K562 (cell line): Measurements from ENCODE around the gene GNG14.

Experiments used
- BACH1 ChIP-seq: fragments of 200-800 bp; sonication (Bioruptor generic); IDR thresholded peaks from 2 replicates; pipeline ENCODE4 v1.6.1; 2016; ENCODE audit warnings: missing genetic modification characterization, missing compliant biosample characterization
- EP300 ChIP-seq: IDR thresholded peaks from 2 replicates; pipeline ENCODE4 v1.6.1; 2012; ENCODE audit warnings: low read length, improper control_type of control experiment
- KAT8 ChIP-seq: fragments of 450-650 bp; IDR thresholded peaks from 2 replicates; pipeline ENCODE4 v1.6.1; 2016; ENCODE audit warnings: low read depth, mild to moderate bottlenecking
- MXI1 ChIP-seq: IDR thresholded peaks from 2 replicates; pipeline ENCODE4 v1.6.1; 2011; ENCODE audit warnings: low read depth, mild to moderate bottlenecking, improper control_type of control experiment, low read length
- MYC ChIP-seq, 2 experiments: fragments of 250-450 bp in 1 of 2; sonication (Bioruptor Pico) in 1 of 2; IDR thresholded peaks; 2 replicates each; pipeline versions ENCODE4 v1.5.1 to v1.6.1; 2012 to 2021; ENCODE audit warnings: low read depth in 2 of 2, borderline replicate concordance in 1 of 2, improper control_type of control experiment in 1 of 2, low read length in 1 of 2, mild to moderate bottlenecking in 1 of 2, moderate library complexity in 1 of 2
- PURB ChIP-seq: sonication (generic); formaldehyde crosslinking; IDR thresholded peaks from 2 replicates; pipeline ENCODE4 v1.9.0; 2021; ENCODE audit warnings: low read depth, mild to moderate bottlenecking, missing genetic modification reagents
- SAP30 ChIP-seq: fragments of 200-600 bp; sonication (generic); IDR thresholded peaks from 2 replicates; pipeline ENCODE4 v1.6.1; 2012; ENCODE audit warnings: borderline replicate concordance, low read depth, mild to moderate bottlenecking, moderate library complexity, low read length, control low read depth, inconsistent platforms; ENCODE audit not compliant: insufficient read depth, poor library complexity, severe bottlenecking
- USF1 ChIP-seq: sonication (generic); formaldehyde crosslinking; IDR thresholded peaks from 2 replicates; pipeline ENCODE4 v1.9.0; 2022; ENCODE audit warnings: mild to moderate bottlenecking, missing genetic modification reagents
- YBX1 ChIP-seq: fragments of 450-650 bp; IDR thresholded peaks from 2 replicates; pipeline ENCODE4 v1.7.1; 2016; ENCODE audit warnings: mild to moderate bottlenecking
- ZNF23 ChIP-seq: fragments of 250-450 bp; sonication (Bioruptor Pico); IDR thresholded peaks from 2 replicates; pipeline ENCODE4 v1.4.0; 2020; ENCODE audit warnings: mild to moderate bottlenecking
- TF ChIP-seq, protein P1 (sequence below), 2 experiments: fragments of 450-650 bp; formaldehyde crosslinking in 1 of 2; IDR thresholded peaks; 2 replicates each; pipeline versions ENCODE4 v1.4.0 to v1.6.1; 2014 to 2020; ENCODE audit warnings: mild to moderate bottlenecking in 2 of 2, borderline replicate concordance in 1 of 2, low read depth in 1 of 2
- TF ChIP-seq, protein P2 (sequence below): fragments of 250-450 bp; sonication (Bioruptor Pico); IDR thresholded peaks from 2 replicates; pipeline ENCODE4 v1.5.0; 2020; ENCODE audit warnings: mild to moderate bottlenecking
- TF ChIP-seq, protein P3 (sequence below), 3 experiments: IDR thresholded peaks in 2 of 3; conservative IDR thresholded peaks in 1 of 3; 2 replicates each; pipeline ENCODE4 v1.5.1; 2011 to 2012; ENCODE audit warnings: low read length in 3 of 3, mild to moderate bottlenecking in 3 of 3, control low read depth in 2 of 3, improper control_type of control experiment in 1 of 3, inconsistent platforms in 1 of 3, low read depth in 1 of 3, mixed read lengths in 1 of 3, moderate library complexity in 1 of 3; ENCODE audit not compliant: insufficient read depth in 2 of 3

GRCh38 chr19:12676928-12677327 lies 10.9 kb upstream of the GNG14 start:
- TF ChIP-seq KAT8 (no peak), YBX1 (no peak), MYC (IDR thresholded peaks at IDR 0.05; ENCODE audit: low read depth, low read length) (no peak), MYC (CRISPR knock-in tag; IDR thresholded peaks at IDR 0.05; ENCODE audit: borderline replicate concordance, low read depth) (no peak), PURB (no peak), ZNF23 (CRISPR knock-in tag) (no peak), SAP30 (no peak), BACH1 (tag) (no peak), USF1 (CRISPR knock-in tag) (no peak), EP300 (no peak), MXI1 (no peak)
- TF ChIP-seq, protein P1, sequence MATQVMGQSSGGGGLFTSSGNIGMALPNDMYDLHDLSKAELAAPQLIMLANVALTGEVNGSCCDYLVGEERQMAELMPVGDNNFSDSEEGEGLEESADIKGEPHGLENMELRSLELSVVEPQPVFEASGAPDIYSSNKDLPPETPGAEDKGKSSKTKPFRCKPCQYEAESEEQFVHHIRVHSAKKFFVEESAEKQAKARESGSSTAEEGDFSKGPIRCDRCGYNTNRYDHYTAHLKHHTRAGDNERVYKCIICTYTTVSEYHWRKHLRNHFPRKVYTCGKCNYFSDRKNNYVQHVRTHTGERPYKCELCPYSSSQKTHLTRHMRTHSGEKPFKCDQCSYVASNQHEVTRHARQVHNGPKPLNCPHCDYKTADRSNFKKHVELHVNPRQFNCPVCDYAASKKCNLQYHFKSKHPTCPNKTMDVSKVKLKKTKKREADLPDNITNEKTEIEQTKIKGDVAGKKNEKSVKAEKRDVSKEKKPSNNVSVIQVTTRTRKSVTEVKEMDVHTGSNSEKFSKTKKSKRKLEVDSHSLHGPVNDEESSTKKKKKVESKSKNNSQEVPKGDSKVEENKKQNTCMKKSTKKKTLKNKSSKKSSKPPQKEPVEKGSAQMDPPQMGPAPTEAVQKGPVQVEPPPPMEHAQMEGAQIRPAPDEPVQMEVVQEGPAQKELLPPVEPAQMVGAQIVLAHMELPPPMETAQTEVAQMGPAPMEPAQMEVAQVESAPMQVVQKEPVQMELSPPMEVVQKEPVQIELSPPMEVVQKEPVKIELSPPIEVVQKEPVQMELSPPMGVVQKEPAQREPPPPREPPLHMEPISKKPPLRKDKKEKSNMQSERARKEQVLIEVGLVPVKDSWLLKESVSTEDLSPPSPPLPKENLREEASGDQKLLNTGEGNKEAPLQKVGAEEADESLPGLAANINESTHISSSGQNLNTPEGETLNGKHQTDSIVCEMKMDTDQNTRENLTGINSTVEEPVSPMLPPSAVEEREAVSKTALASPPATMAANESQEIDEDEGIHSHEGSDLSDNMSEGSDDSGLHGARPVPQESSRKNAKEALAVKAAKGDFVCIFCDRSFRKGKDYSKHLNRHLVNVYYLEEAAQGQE (IDR thresholded peaks at IDR 0.05; ENCODE audit: borderline replicate concordance) = no peak
- TF ChIP-seq, protein P1 (CRISPR knock-in tag; IDR thresholded peaks at IDR 0.05; ENCODE audit: low read depth) = no peak
- TF ChIP-seq, protein P2, sequence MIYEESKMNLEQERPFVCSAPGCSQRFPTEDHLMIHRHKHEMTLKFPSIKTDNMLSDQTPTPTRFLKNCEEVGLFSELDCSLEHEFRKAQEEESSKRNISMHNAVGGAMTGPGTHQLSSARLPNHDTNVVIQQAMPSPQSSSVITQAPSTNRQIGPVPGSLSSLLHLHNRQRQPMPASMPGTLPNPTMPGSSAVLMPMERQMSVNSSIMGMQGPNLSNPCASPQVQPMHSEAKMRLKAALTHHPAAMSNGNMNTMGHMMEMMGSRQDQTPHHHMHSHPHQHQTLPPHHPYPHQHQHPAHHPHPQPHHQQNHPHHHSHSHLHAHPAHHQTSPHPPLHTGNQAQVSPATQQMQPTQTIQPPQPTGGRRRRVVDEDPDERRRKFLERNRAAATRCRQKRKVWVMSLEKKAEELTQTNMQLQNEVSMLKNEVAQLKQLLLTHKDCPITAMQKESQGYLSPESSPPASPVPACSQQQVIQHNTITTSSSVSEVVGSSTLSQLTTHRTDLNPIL (CRISPR knock-in tag) = no peak
- TF ChIP-seq, protein P3, sequence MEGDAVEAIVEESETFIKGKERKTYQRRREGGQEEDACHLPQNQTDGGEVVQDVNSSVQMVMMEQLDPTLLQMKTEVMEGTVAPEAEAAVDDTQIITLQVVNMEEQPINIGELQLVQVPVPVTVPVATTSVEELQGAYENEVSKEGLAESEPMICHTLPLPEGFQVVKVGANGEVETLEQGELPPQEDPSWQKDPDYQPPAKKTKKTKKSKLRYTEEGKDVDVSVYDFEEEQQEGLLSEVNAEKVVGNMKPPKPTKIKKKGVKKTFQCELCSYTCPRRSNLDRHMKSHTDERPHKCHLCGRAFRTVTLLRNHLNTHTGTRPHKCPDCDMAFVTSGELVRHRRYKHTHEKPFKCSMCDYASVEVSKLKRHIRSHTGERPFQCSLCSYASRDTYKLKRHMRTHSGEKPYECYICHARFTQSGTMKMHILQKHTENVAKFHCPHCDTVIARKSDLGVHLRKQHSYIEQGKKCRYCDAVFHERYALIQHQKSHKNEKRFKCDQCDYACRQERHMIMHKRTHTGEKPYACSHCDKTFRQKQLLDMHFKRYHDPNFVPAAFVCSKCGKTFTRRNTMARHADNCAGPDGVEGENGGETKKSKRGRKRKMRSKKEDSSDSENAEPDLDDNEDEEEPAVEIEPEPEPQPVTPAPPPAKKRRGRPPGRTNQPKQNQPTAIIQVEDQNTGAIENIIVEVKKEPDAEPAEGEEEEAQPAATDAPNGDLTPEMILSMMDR (IDR thresholded peaks at IDR 0.05 in 2 of 3, conservative IDR thresholded peaks at IDR 0.05 in 1 of 3; ENCODE audit: insufficient read depth in 2 of 3, low read depth in 1 of 3, low read length in 3 of 3) = no peak
